ENCODE measurements around the gene BCO2. TPM values are rescaled to one million over a fixed set of nuclear protein-coding genes. Genes with fewer than 3 reads are reported as not detected.

BCO2 gene
- total RNA-seq, 4 donors from 2014 or later, result 2.7 to 17.0 (median 9.5) TPM

DNA sequence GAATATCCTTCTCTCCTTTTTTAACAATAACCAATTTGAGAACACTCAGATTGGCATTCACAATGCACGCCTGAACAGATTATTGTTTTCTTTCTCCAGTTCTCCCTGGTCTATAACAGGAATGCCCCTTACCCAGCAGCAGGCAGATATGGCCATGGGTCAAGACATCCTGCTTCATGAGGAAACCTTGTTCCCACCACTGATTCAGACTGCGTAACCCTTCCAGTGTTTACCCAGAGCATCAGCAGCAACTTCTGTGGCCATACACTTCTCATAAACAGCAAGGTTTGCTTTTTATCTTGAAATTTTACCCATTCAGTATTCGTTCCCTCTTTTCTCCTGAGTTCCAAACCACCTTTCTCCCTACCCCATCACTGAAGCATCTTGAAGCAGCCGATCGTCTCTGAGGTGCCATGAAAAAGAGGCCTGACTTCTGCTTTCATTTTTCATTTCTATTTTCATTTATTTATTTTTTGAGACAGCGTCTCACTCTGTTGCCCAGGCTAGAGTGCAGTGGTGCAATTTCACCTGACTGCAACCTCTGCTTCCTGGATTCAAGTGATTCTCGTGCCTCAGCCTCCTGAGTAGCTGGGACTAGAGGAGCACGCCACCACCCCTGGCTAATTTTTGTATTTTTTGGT is 60.6 kb downstream of the BCO2 start:
- peaks cover 6 to 100% (median 25%) of the 10 kb centered on the region in 3 donors for H3K36me3 ChIP-seq
- H3K4me1 ChIP-seq, result no peaks in the 10 kb centered on the region
- intact Hi-C loops (cut with DNase I), result no loop called here
- TF ChIP-seq CTCF (IDR thresholded peaks at IDR 0.05), result no peak
- no peak for TF ChIP-seq POLR2A (IDR thresholded peaks at IDR 0.05)
- H3K4me3 ChIP-seq, result no peak overlapping the region
- H3K27ac ChIP-seq, result no peak overlapping the region
- no peak for DNase-seq
- 86 to 89% methylated on average over 6 to 8 of the region's 8 CpGs for WGBS, 2 donors
- H3K9me3 ChIP-seq, result no peaks in the 10 kb centered on the region
- H3K27me3 ChIP-seq, result no peaks in the 10 kb centered on the region

- intact Hi-C loops (cut with DNase I), result no loop called here
- Histone ChIP-seq H3K36me3 (peaks cover 6 to 98% (median 21%) of the 10 kb centered on the region in 3 donors), H3K4me3 (no peak overlapping the region), H3K4me1 (peaks cover 0 to 4% (median 0%) of the 10 kb centered on the region in 3 donors), H3K27ac (no peak overlapping the region), H3K9me3 (no peaks in the 10 kb centered on the region), H3K27me3 (no peaks in the 10 kb centered on the region)
- WGBS, 2 donors, result 88 to 91% methylated on average over 4 of the region's 4 CpGs
- no peak for TF ChIP-seq POLR2A (IDR thresholded peaks at IDR 0.05)
- TF ChIP-seq CTCF (IDR thresholded peaks at IDR 0.05), result no peak
- DNase-seq, result no peak
These were observed 62.1 kb downstream of the BCO2 start for GRCh38 chr11:112237451-112237850.

- H3K27me3 ChIP-seq, result no peaks in the 10 kb centered on the region
- peaks cover 0 to 4% (median 0%) of the 10 kb centered on the region in 3 donors for H3K4me1 ChIP-seq
- no peak for TF ChIP-seq CTCF (IDR thresholded peaks at IDR 0.05)
- no peak for TF ChIP-seq POLR2A (IDR thresholded peaks at IDR 0.05)
- DNase-seq, result no peak
- 86 to 89% methylated on average over 3 of the region's 3 CpGs for WGBS, 2 donors
- intact Hi-C loops (cut with DNase I), result no loop called here
- H3K36me3 ChIP-seq, result peaks cover 6 to 98% (median 21%) of the 10 kb centered on the region in 3 donors
- H3K9me3 ChIP-seq, result no peaks in the 10 kb centered on the region
- no peak overlapping the region for H3K4me3 ChIP-seq
- H3K27ac ChIP-seq, result no peak overlapping the region
These were observed 62.7 kb downstream of the BCO2 start for GRCh38 chr11:112238041-112238440.

DNA sequence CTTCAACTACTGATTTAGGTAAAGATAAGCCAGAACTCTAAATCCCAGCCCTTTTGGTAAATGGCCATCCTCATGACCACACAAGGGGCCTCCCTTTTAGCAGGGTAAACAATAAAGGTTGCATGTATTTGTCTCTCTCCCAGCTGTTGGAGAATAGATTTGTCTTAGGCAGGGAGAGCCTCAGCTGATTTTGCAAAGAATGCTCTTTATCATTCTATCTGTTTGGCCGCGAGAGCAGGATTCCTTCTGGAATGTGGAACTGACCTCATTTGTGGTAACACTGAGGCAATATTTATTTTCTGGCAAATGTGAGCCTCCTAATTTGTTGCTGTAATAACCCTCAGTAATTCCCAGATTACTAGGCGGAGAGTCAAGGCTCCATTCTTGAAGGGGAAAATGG is 66.2 kb downstream of the BCO2 start:
- no peak for DNase-seq
- H3K27ac ChIP-seq, result peak overlapping the region in 2 of 4 donors; percentile 34 to 68
- no peaks in the 10 kb centered on the region for H3K27me3 ChIP-seq
- TF ChIP-seq CTCF (IDR thresholded peaks at IDR 0.05) (no peak), POLR2A (IDR thresholded peaks at IDR 0.05) (no peak)
- peaks cover 0 to 4% (median 0%) of the 10 kb centered on the region in 3 donors for H3K4me1 ChIP-seq
- peaks cover 6 to 64% (median 10%) of the 10 kb centered on the region in 3 donors for H3K36me3 ChIP-seq
- intact Hi-C loops (cut with DNase I), result no loop called here
- H3K9me3 ChIP-seq, result no peaks in the 10 kb centered on the region
- 72 to 80% methylated on average over 3 of the region's 3 CpGs for WGBS, 2 donors
- no peak overlapping the region for H3K4me3 ChIP-seq

GRCh38 chr11:112247201-112247600 is 71.9 kb downstream of the BCO2 start:
- TF ChIP-seq CTCF (IDR thresholded peaks at IDR 0.05), result no peak
- no peak for TF ChIP-seq POLR2A (IDR thresholded peaks at IDR 0.05)
- Histone ChIP-seq H3K36me3 (peaks cover 0 to 9% (median 0%) of the 10 kb centered on the region in 3 donors), H3K9me3 (no peaks in the 10 kb centered on the region), H3K27ac (no peak overlapping the region), H3K27me3 (no peaks in the 10 kb centered on the region), H3K4me1 (peaks cover 0 to 3% (median under 1%) of the 10 kb centered on the region in 3 donors), H3K4me3 (no peak overlapping the region)
- 30 to 35% methylated on average over 4 of the region's 4 CpGs for WGBS, 2 donors
- intact Hi-C loops (cut with DNase I), result no loop called here
- no peak for DNase-seq

Data from esophagus squamous epithelium (tissue), 5 donors.